ENCODE results near the gene MDP1. TPM values are rescaled to one million over a fixed set of nuclear protein-coding genes. Genes with fewer than 3 reads are reported as not detected.

Gene MDP1
- total and polyA plus RNA-seq, 10 of the 15 experiments (the other 5 are each of a cell fraction or from before 2014, with no cell fraction given), result 10.4 to 45.8 (median 23.5) TPM

DNA sequence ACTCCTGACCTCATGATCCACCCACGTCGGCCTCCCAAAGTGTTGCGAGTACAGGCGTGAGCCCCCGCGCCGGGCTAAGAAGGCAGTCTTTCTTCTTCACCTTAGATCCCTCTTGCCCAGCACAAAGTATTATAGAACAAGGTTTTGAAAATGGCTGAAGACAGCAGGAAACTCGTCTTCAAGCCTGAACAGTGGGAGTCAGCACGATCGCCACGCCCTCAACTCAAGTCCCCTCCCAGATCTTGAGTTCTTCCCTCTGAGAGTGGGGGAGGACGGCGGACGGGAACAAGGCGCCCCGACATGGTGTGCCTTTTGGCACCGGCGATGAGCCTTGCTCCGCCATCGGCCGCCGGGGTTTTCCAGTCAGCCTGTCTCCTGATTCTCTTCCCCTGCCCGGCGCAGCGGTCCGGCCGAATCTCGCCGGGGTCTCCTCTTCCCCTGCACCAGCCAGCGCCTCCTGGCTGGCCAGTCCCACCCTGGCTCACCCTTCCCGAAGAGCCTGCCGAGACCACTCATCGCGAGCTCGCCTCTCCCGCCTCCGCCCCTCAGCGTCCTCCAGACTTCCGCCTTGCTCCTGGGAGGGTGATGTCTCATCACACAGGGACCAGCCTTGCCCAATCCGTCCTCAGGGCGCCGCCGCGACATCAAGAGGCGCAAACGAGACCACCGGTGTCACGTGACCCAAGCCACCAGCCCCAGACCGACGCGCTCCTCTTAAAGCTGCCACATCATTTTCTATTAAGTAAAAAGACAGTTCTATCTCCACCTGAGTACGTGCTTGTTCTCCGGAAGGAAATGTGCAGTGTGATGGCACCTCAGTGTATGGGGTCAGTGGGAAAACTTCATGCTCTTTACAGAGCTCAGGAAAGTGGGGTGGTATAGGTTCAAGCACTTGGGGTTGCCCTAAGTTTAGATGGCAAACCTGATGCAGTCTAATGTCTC lies 2.7 kb downstream of the MDP1 start, which contains the start of gene CHMP4A (continued):
- TF ChIP-seq SRF (IDR thresholded peaks at IDR 0.05; ENCODE audit: low read depth in 2 of 2, low read length in 2 of 2) (peak in 1 of 2 experiments; percentile 75; a peak in 1 of 4 replicates), POLR2AphosphoS2 (IDR thresholded peaks at IDR 0.05; ENCODE audit: low read depth, low read length) (peak; percentile 93), ASH2L (IDR thresholded peaks at IDR 0.05; ENCODE audit: borderline replicate concordance, low read depth) (no peak), TCF3 (IDR thresholded peaks at IDR 0.05; ENCODE audit: borderline replicate concordance, insufficient read depth, low read depth, low read length) (peak; percentile 66; the same call in 1 of the 2 replicates), NBN (IDR thresholded peaks at IDR 0.05) (peak; percentile 96), MYC (IDR thresholded peaks at IDR 0.05; ENCODE audit: insufficient read depth, insufficient read length, insufficient replicate concordance, low read length, severe bottlenecking) (peak; percentile 38), ZNF622 (IDR thresholded peaks at IDR 0.05) (no peak), FOXM1 (IDR thresholded peaks at IDR 0.05; ENCODE audit: low read depth, low read length) (no peak), SUZ12 (IDR thresholded peaks at IDR 0.05; ENCODE audit: unreplicated experiment) (no peak), ATF7 (IDR thresholded peaks at IDR 0.05; ENCODE audit: low read depth) (0 out of 2 replicates have a peak, but pooled peaks have one; percentile 41), PAX5 (IDR thresholded peaks at IDR 0.05; ENCODE audit: borderline replicate concordance, low read depth, low read length) (peak; percentile 41; the same call in 1 of the 2 replicates), CREM (IDR thresholded peaks at IDR 0.05; ENCODE audit: low read depth) (peak; percentile 99), CHD1 (IDR thresholded peaks at IDR 0.05; ENCODE audit: low read depth, low read length) (no peak), GABPA (IDR thresholded peaks at IDR 0.05; ENCODE audit: low read depth) (no peak), TBL1XR1 (IDR thresholded peaks at IDR 0.05; ENCODE audit: low read depth, low read length) (no peak), ELK1 (IDR thresholded peaks at IDR 0.05; ENCODE audit: low read depth, low read length) (0 out of 2 replicates have a peak, but pooled peaks have one; percentile 35), SP1 (IDR thresholded peaks at IDR 0.05; ENCODE audit: low read depth, low read length) (peak; percentile 88), BRCA1 (IDR thresholded peaks at IDR 0.05; ENCODE audit: low read depth, low read length) (peak; percentile 55), CREB1 (IDR thresholded peaks at IDR 0.05; ENCODE audit: low read depth) (peak; percentile 100), TAF1 (IDR thresholded peaks at IDR 0.05; ENCODE audit: borderline replicate concordance, low read depth, low read length) (peak; percentile 78), CEBPZ (IDR thresholded peaks at IDR 0.05; ENCODE audit: low read depth, low read length) (no peak), PML (IDR thresholded peaks at IDR 0.05; ENCODE audit: low read length) (peak; percentile 97), CBX5 (IDR thresholded peaks at IDR 0.05; ENCODE audit: low read depth) (0 out of 2 replicates have a peak, but pooled peaks have one; percentile 60), ATF3 (IDR thresholded peaks at IDR 0.05; ENCODE audit: borderline replicate concordance, extremely low read depth, low read depth, low read length) (peak; percentile 94), MXI1 (IDR thresholded peaks at IDR 0.05; ENCODE audit: low read depth, low read length) (no peak)

Data from GM12878 (cell line).